KMS-11 (cell line): ENCODE data around the gene HNF4A.

ENCODE experiments used
- H2AFZ ChIP-seq: fragments of 200-600 bp; sonication (generic); 2 replicates; pipeline ENCODE4 v1.6.1; 2016; ENCODE audit warnings: antibody characterized with exemption, mixed run types, low read depth
- H3K27ac ChIP-seq: fragments of 200-600 bp; sonication (generic); 2 replicates; pipeline ENCODE4 v1.6.1; 2016; ENCODE audit warnings: mild to moderate bottlenecking, mixed run types
- H3K27me3 ChIP-seq: fragments of 200-600 bp; sonication (generic); 2 replicates; pipeline ENCODE4 v1.6.1; 2017; ENCODE audit warnings: mild to moderate bottlenecking, low read depth, mixed run types, moderate library complexity; ENCODE audit not compliant: insufficient read depth
- H3K36me3 ChIP-seq: fragments of 200-600 bp; sonication (generic); 2 replicates; pipeline ENCODE4 v1.6.1; 2017; ENCODE audit warnings: mild to moderate bottlenecking, mixed run types; ENCODE audit not compliant: insufficient read depth
- H3K4me1 ChIP-seq: fragments of 200-600 bp; sonication (generic); 2 replicates; pipeline ENCODE4 v1.6.1; 2016; ENCODE audit warnings: mild to moderate bottlenecking, low read depth, mixed run types; ENCODE audit not compliant: poor library complexity, severe bottlenecking
- H3K4me2 ChIP-seq: fragments of 200-600 bp; sonication (generic); 2 replicates; pipeline ENCODE4 v1.7.0; 2016; ENCODE audit warnings: mild to moderate bottlenecking, mixed run types
- H3K4me3 ChIP-seq: fragments of 200-600 bp; sonication (generic); IDR thresholded peaks from 2 replicates; pipeline ENCODE4 v1.6.1; 2017; ENCODE audit warnings: low read depth, low read length, mixed read lengths; ENCODE audit not compliant: insufficient read depth
- H3K79me2 ChIP-seq: fragments of 200-600 bp; sonication (generic); 2 replicates; pipeline ENCODE4 v1.6.1; 2016; ENCODE audit warnings: low read depth, mixed run types; ENCODE audit not compliant: insufficient read depth
- H3K9ac ChIP-seq: fragments of 200-600 bp; sonication (generic); 2 replicates; pipeline ENCODE4 v1.6.1; 2016; ENCODE audit warnings: mild to moderate bottlenecking, mixed run types
- H4K20me1 ChIP-seq: fragments of 200-600 bp; sonication (generic); 2 replicates; pipeline ENCODE4 v1.6.1; 2016; ENCODE audit warnings: mild to moderate bottlenecking, mixed run types; ENCODE audit not compliant: insufficient read depth
- CTCF ChIP-seq: fragments of 200-600 bp; sonication (generic); conservative IDR thresholded peaks from 2 replicates; pipeline ENCODE4 v1.6.1; 2017; ENCODE audit warnings: low read depth, mild to moderate bottlenecking, antibody characterized with exemption, low read length, moderate library complexity, mixed read lengths

Gene HNF4A

DNA sequence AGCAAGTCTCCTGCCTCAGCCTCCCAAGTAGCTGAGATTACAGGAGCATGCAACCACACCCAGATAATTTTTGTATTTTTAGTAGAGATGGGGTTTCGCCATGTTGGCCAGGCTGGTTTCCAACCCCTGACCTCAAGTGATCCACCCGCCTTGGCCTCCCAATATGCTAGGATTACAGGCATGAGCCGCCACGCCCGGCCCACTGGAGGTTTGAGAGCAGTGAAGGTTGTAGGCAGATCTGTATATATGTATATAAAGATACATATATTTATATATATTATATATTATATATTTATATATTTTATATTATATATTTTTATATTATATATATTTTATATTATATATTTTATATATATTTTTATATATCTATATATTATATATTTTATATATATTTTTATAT is 82.0 kb downstream of the HNF4A start:
- no peak overlapping the region for H3K4me2 ChIP-seq
- H4K20me1 ChIP-seq = no peaks in the 10 kb centered on the region
- H3K79me2 ChIP-seq = no peaks in the 10 kb centered on the region
- no peak overlapping the region for H3K4me3 ChIP-seq
- TF ChIP-seq CTCF = no peak
- no peak overlapping the region for H3K9ac ChIP-seq
- 0 out of 2 replicates have a peak, but pooled peaks cover 4% of the 10 kb centered on the region for H3K27me3 ChIP-seq
- H3K36me3 ChIP-seq = no peaks in the 10 kb centered on the region
- H2AFZ ChIP-seq = no peak overlapping the region
- no peak overlapping the region for H3K27ac ChIP-seq
- H3K4me1 ChIP-seq = no peaks in the 10 kb centered on the region

- no peak overlapping the region for H3K4me3 ChIP-seq
- H3K79me2 ChIP-seq = no peaks in the 10 kb centered on the region
- TF ChIP-seq CTCF = no peak
- H3K36me3 ChIP-seq = no peaks in the 10 kb centered on the region
- H3K4me1 ChIP-seq = no peaks in the 10 kb centered on the region
- H2AFZ ChIP-seq = no peak overlapping the region
- no peak overlapping the region for H3K4me2 ChIP-seq
- H4K20me1 ChIP-seq = no peaks in the 10 kb centered on the region
- no peaks in the 10 kb centered on the region for H3K27me3 ChIP-seq
- no peak overlapping the region for H3K27ac ChIP-seq
- H3K9ac ChIP-seq = no peak overlapping the region
Observed at GRCh38 chr20:44438782-44439181, 83.3 kb downstream of the HNF4A start.

DNA sequence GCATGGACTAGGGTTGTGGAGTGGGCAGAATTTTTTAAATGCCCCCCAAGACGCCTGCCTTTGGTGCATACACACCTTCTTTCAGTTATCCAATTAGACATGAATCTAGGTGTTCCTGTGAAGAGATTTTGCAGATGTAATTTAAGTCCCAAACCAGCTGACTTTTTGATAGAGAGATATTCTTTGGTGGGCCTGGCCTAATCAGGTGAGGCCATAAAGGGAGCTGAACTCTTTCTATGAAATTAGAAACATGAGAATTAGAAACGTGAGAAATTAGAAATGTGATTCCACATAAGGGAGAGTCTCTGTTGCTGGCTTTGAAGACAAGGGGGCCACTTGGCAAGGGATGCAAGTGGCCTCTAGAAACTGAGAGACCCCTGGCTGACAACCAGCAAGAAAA is 83.8 kb downstream of the HNF4A start:
- TF ChIP-seq CTCF = no peak
- Histone ChIP-seq H3K9ac (no peak overlapping the region), H3K79me2 (no peaks in the 10 kb centered on the region), H3K27ac (no peak overlapping the region), H3K27me3 (no peaks in the 10 kb centered on the region), H3K4me1 (no peaks in the 10 kb centered on the region), H3K36me3 (no peaks in the 10 kb centered on the region), H3K4me3 (no peak overlapping the region), H3K4me2 (no peak overlapping the region), H2AFZ (no peak overlapping the region), H4K20me1 (no peaks in the 10 kb centered on the region)

DNA sequence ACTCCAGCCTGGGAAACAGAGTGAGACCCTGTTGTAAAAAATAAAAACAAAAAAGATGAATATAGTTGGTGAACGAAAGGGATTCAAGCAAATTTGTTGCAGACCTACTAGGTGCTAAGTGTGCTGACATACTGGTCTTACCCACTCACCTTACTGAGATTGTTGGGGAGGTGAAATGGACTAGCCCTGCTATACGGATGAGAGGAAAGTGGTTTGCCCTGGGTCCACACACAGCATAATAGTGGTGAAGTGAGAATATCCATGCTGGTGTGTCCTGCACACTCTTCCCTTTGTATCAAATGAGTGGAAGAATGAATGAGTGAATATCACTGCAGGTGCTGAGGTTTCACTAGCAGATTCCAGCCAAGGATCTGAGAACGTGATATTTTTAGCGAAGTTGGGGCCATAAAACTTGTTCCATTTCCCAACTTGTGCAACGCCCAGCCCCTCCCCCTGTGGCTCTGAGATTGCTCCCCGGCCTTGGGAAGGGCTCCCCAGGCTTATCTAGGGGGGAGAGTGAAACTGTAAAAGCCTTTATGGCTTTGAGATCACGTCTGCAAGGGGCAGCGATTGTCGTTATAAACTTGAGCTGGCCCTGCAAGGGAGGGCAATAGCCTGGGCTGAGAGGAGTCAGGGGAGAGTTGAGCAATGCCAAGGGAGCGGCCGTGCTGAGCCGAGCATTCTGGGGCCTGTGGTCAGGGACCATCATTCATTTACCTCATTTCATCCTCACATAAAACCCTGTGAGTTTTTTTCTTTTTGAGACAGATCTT is 87.0 kb downstream of the HNF4A start:
- Histone ChIP-seq H4K20me1 (no peaks in the 10 kb centered on the region), H3K27ac (no peak overlapping the region), H3K79me2 (no peaks in the 10 kb centered on the region), H3K27me3 (no peaks in the 10 kb centered on the region), H3K4me3 (no peak overlapping the region), H3K4me1 (no peaks in the 10 kb centered on the region), H3K36me3 (no peaks in the 10 kb centered on the region), H2AFZ (no peak overlapping the region), H3K9ac (no peak overlapping the region), H3K4me2 (no peak overlapping the region)
- TF ChIP-seq CTCF = no peak
